ENCODE measurements around the gene ZNF423.

- TF ChIP-seq EZH2 (IDR thresholded peaks at IDR 0.05; ENCODE audit: insufficient read depth, low read length) (no peak), CTCF (IDR thresholded peaks at IDR 0.05; ENCODE audit: insufficient read depth, low read depth, low read length) (no peak)
Observed at GRCh38 chr16:49473773-49474172, 382.1 kb downstream of the ZNF423 start.

All from astrocyte (in vitro differentiated cells and primary cell).